Activated CD4-positive, alpha-beta memory T cell treated with anti-CD3 and anti-CD28 coated beads, Interleukin-2, amount 10 ng/mL, durations not matched to agents 7 days and 5 days (primary cell): Measurements from ENCODE around the gene EMP1. TPM values are rescaled to one million over a fixed set of nuclear protein-coding genes. Genes with fewer than 3 reads are reported as not detected.

ENCODE experiments used
- CTCF ChIA-PET: fragments of 350-600 bp; sonication (Branson Sonifier 250); formaldehyde crosslinking; loops from one replicate; lab custom pipeline; 2021; ENCODE audit warnings: antibody characterized with exemption, inconsistent platforms; lab: Charles Lee
- POLR2A ChIA-PET: fragments of 350-600 bp; sonication (Branson Sonifier 250); formaldehyde crosslinking; loops from one replicate; lab custom pipeline; 2021; ENCODE audit warnings: antibody characterized with exemption; lab: Charles Lee
- DNase-seq: peaks from one replicate; pipeline ENCODE4 v3.0.0-alpha.2; 2020
- H3K27ac Mint-ChIP-seq: one replicate; pipeline ENCODE4 v1.8.0; 2021; ENCODE audit warnings: mild to moderate bottlenecking, mixed read lengths
- H3K27me3 Mint-ChIP-seq: one replicate; pipeline ENCODE4 v1.8.0; 2021; ENCODE audit warnings: mixed read lengths
- H3K36me3 Mint-ChIP-seq: one replicate; pipeline ENCODE4 v1.8.0; 2021; ENCODE audit warnings: low read depth, mixed read lengths
- H3K4me1 Mint-ChIP-seq: one replicate; pipeline ENCODE4 v1.8.0; 2021; ENCODE audit warnings: mixed read lengths
- H3K4me3 Mint-ChIP-seq: one replicate; pipeline ENCODE4 v1.8.0; 2021; ENCODE audit warnings: mild to moderate bottlenecking, mixed read lengths
- H3K9me3 Mint-ChIP-seq: one replicate; pipeline ENCODE4 v1.8.0; 2021; ENCODE audit warnings: mixed read lengths
- total RNA-seq, 2 experiments: library from RNA; stranded (reverse); gene quantifications; one replicate each; pipeline ENCODE4 v1.2.3, GENCODE V29; 2021

EMP1 gene
- total RNA-seq, 2 experiments from 2014 or later: 90.4 to 101 TPM

GRCh38 chr12:13163868-13164635 is 32.5 kb upstream of the EMP1 start:
- peaks cover 26% of the 10 kb centered on the region for H3K4me1 Mint-ChIP-seq
- peaks cover 6% of the 10 kb centered on the region for H3K9me3 Mint-ChIP-seq
- ChIA-PET CTCF (interaction anchor here (0.6 to 1.3 kb wide), 3 partner anchors 12 to 71 kb away, joined by 3 to 6 read pairs (median 4); no protein-coding TSS in a partner anchor), POLR2A (interaction anchor here (0.6 to 1.6 kb wide), 4 partner anchors 11 to 48 kb away, joined by 3 to 12 read pairs (median 4); partner anchors contain the start of gene EMP1)
- H3K27ac Mint-ChIP-seq: peak overlapping the region; percentile 10
- H3K27me3 Mint-ChIP-seq: peaks cover 5% of the 10 kb centered on the region
- H3K36me3 Mint-ChIP-seq: no peaks in the 10 kb centered on the region
- no peak overlapping the region for H3K4me3 Mint-ChIP-seq
- DNase-seq: no peak

DNA sequence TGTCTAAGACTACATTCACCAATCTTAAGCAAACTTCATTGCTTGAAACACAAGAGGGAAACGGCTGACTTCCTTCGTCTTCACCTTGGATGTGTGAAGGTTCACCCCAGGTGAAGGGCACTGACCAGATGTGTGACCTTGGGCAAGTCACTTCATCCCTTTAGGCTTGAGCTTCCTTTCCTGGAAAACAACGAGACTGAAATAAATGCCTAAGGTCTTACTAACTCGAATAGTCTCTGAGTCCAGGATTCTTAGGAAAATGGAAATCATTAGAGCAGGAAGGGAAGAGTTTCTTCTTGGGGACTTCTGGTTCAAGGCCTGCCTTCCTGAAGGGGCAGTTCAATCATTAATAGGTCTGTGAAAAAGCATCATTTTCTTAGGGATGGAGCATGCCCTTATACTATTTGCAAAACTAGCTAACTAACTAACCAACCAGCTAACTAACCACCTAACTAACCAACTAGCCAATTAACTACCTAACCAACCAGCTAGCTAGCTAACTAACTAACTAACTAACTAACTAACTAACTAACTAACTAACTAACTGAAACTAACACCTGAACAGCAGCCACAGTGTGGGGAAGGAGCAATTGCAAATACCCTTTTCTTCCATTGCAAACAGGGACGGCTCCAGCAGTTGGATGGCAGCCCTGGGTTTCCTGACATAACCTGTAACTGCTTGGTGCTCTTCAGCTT is 31.5 kb upstream of the EMP1 start:
- ChIA-PET CTCF (interaction anchor here (0.6 to 1.2 kb wide), 4 partner anchors 12 to 327 kb away, joined by 3 read pairs; no protein-coding TSS in a partner anchor), POLR2A (interaction anchor here (0.9 to 1.6 kb wide), 5 partner anchors 14 to 47 kb away, joined by 3 to 14 read pairs (median 5); partner anchors contain the start of gene EMP1)
- no peak overlapping the region for H3K4me3 Mint-ChIP-seq
- no peaks in the 10 kb centered on the region for H3K36me3 Mint-ChIP-seq
- H3K27me3 Mint-ChIP-seq: peaks cover 14% of the 10 kb centered on the region
- peak overlapping the region; percentile 80 for H3K27ac Mint-ChIP-seq
- H3K9me3 Mint-ChIP-seq: peaks cover 6% of the 10 kb centered on the region
- H3K4me1 Mint-ChIP-seq: peaks cover 26% of the 10 kb centered on the region
- no peak for DNase-seq

GRCh38 chr12:13165617-13166041 is 30.9 kb upstream of the EMP1 start:
- ChIA-PET CTCF (interaction anchor here (0.6 to 1.2 kb wide), 4 partner anchors 12 to 327 kb away, joined by 3 read pairs; no protein-coding TSS in a partner anchor), POLR2A (interaction anchor here (0.9 to 1.6 kb wide), 5 partner anchors 14 to 46 kb away, joined by 3 to 14 read pairs (median 5); partner anchors contain the start of gene EMP1)
- H3K27ac Mint-ChIP-seq: peak overlapping the region; percentile 80
- peaks cover 17% of the 10 kb centered on the region for H3K27me3 Mint-ChIP-seq
- H3K36me3 Mint-ChIP-seq: no peaks in the 10 kb centered on the region
- peaks cover 26% of the 10 kb centered on the region for H3K4me1 Mint-ChIP-seq
- H3K9me3 Mint-ChIP-seq: peaks cover 6% of the 10 kb centered on the region
- no peak overlapping the region for H3K4me3 Mint-ChIP-seq
- peak; percentile 87 for DNase-seq

DNA sequence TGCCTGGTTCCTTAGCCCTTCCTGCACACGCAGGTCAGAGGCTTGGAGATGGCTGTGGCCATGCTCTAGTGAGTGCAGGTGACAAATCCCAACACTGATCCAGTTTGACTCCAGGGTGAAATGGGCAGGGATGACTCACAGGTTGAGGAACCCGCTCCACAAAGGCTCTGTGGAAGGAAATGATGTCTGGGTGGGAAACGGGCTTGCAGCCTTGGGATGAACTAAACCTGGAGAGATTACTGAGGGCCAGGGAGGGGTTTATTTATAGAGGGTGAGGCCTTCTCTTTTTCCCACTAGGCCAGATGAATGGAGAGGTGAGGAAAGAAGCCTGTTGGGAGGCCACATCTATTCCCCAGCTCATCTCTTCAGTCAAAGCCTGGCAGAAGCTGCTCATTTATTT is 29.3 kb upstream of the EMP1 start:
- peaks cover 26% of the 10 kb centered on the region for H3K4me1 Mint-ChIP-seq
- no peak overlapping the region for H3K27ac Mint-ChIP-seq
- ChIA-PET POLR2A (interaction anchor here (1.7 kb wide), 1 partner anchor 29 kb away, joined by 5 read pairs; the partner anchor contains the start of gene EMP1), CTCF (interaction anchor here (0.6 kb wide), 1 partner anchor 272 kb away, joined by 4 read pairs; no protein-coding TSS in a partner anchor)
- peaks cover 26% of the 10 kb centered on the region for H3K27me3 Mint-ChIP-seq
- H3K9me3 Mint-ChIP-seq: peaks cover 6% of the 10 kb centered on the region
- no peak overlapping the region for H3K4me3 Mint-ChIP-seq
- DNase-seq: no peak
- H3K36me3 Mint-ChIP-seq: no peaks in the 10 kb centered on the region

- peaks cover 33% of the 10 kb centered on the region for H3K4me1 Mint-ChIP-seq
- H3K27me3 Mint-ChIP-seq: peaks cover 33% of the 10 kb centered on the region
- ChIA-PET POLR2A (interaction anchor here (1.7 kb wide), 1 partner anchor 28 kb away, joined by 5 read pairs; the partner anchor contains the start of gene EMP1), CTCF (no interaction called here)
- no peak overlapping the region for H3K4me3 Mint-ChIP-seq
- no peaks in the 10 kb centered on the region for H3K36me3 Mint-ChIP-seq
- DNase-seq: no peak
- no peak overlapping the region for H3K27ac Mint-ChIP-seq
- peaks cover 6% of the 10 kb centered on the region for H3K9me3 Mint-ChIP-seq
These were observed 28.6 kb upstream of the EMP1 start for GRCh38 chr12:13167906-13168305.

DNA sequence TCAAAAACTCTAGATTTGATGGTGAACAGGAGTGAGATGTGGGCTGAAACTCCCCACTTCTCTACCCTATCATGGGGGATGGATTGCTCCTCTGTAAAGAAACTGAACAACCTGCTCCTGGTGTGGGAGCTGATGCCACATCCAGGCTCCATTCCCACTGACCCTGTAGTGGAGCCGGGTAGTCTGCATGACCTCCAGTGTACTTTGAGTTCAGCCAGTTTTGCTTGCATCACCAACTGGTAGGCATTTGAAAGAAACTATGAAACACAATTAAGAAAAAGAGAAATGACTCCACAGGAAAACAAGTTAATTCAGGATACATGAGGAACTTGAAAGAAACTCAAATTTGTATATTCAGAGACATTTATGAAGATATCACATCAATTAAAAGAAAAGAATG is 27.3 kb upstream of the EMP1 start:
- CTCF ChIA-PET: interaction anchor here (0.6 kb wide), 1 partner anchor 791 kb away, joined by 3 read pairs; no protein-coding TSS in a partner anchor

DNA sequence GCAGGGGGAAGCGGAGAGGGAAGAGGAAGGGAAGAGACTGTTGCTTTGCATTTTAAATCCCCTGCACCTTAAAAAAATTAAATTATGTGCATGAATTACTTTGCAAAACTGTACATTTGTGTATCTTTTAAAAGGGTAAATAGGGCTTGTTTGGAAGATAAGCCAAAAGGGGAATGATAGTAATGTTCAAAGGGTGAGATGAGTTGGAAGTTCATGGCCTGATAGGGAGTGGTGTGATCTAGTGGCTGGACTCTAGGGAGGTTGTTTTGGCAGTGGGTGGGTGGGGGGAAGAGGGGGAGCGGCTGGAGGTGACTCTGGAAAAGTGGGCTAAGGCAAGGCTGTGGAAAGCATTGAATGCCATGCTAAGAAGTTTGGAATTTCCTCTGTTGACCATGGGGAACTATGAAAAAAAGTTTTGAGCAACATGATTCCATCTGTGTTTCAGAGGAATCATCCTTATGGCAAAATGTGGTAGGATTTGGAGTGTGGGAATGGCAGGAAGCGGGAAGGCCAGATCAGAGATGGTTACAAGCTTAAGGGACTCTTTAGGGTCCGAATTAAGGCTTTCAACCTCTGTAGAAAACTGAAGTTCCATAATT is 25.5 kb upstream of the EMP1 start:
- H3K27me3 Mint-ChIP-seq: peaks cover 34% of the 10 kb centered on the region
- no peak overlapping the region for H3K27ac Mint-ChIP-seq
- CTCF ChIA-PET: interaction anchor here (0.6 kb wide), 1 partner anchor 811 kb away, joined by 4 read pairs; no protein-coding TSS in a partner anchor
- DNase-seq: no peak
- H3K4me3 Mint-ChIP-seq: no peak overlapping the region
- peaks cover 6% of the 10 kb centered on the region for H3K9me3 Mint-ChIP-seq
- no peaks in the 10 kb centered on the region for H3K36me3 Mint-ChIP-seq
- POLR2A ChIA-PET: no interaction called here
- H3K4me1 Mint-ChIP-seq: peaks cover 35% of the 10 kb centered on the region

More for the DNA sequence above, 27.3 kb upstream of the EMP1 start:
- Mint-ChIP-seq H3K9me3 (peaks cover 6% of the 10 kb centered on the region), H3K27me3 (peaks cover 34% of the 10 kb centered on the region), H3K36me3 (no peaks in the 10 kb centered on the region), H3K27ac (no peak overlapping the region), H3K4me1 (peaks cover 46% of the 10 kb centered on the region), H3K4me3 (no peak overlapping the region)
- DNase-seq: no peak
- POLR2A ChIA-PET: interaction anchor here (1.1 kb wide), 1 partner anchor 27 kb away, joined by 3 read pairs; no protein-coding TSS in a partner anchor

DNA sequence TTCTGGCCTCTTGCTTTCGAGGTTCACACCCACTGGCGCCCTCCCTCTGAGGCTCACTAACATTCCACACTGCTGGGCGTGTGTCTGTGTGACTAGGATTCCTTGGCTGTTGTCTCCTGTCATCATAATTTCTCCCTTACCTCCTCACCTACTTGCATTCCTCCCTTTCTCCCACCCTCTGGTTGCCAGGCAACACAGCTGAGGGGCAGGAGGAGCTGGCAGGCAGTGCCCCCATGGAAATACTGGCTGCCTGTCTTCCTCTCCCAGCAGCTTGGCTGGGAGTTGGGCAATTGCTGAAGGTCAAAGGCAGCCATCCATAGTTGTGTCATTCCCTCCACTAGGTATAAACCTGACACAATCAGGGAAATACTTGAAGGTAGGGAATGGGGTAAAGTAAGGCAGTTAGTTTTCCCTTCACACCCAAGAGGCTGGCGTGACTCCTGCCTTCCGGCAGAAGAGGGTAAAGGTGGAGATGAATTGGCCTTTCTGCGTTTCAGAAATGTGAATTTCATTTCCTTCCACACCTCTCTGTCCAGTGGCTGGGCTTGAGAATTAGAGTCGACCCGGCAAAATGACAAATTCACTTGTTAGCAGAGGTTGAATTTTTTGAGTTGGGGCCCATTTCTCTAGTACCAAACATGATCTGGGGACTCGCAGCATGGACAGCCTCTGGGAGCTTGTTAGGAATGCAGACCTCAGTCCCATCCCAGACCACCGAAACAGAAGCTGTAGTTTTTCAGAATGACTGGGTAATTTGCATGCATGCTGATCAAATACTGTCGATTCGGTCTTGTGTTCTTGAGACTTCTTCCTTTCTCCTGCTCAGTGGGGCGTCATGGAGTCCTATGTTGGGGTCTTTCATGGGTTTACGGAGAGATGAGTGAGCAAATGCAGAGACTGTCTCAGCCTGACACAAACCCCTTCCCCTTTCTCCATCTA is 24.3 kb upstream of the EMP1 start:
- H3K27me3 Mint-ChIP-seq: peaks cover 43% of the 10 kb centered on the region
- peaks cover 32% of the 10 kb centered on the region for H3K4me1 Mint-ChIP-seq
- no peak for DNase-seq
- peaks cover 4% of the 10 kb centered on the region for H3K36me3 Mint-ChIP-seq
- no peak overlapping the region for H3K27ac Mint-ChIP-seq
- peaks cover 6% of the 10 kb centered on the region for H3K9me3 Mint-ChIP-seq
- POLR2A ChIA-PET: no interaction called here
- H3K4me3 Mint-ChIP-seq: no peak overlapping the region
- CTCF ChIA-PET: interaction anchor here (1.1 to 1.4 kb wide), 2 partner anchors 11 to 40 kb away, joined by 3 to 4 read pairs; no protein-coding TSS in a partner anchor

DNA sequence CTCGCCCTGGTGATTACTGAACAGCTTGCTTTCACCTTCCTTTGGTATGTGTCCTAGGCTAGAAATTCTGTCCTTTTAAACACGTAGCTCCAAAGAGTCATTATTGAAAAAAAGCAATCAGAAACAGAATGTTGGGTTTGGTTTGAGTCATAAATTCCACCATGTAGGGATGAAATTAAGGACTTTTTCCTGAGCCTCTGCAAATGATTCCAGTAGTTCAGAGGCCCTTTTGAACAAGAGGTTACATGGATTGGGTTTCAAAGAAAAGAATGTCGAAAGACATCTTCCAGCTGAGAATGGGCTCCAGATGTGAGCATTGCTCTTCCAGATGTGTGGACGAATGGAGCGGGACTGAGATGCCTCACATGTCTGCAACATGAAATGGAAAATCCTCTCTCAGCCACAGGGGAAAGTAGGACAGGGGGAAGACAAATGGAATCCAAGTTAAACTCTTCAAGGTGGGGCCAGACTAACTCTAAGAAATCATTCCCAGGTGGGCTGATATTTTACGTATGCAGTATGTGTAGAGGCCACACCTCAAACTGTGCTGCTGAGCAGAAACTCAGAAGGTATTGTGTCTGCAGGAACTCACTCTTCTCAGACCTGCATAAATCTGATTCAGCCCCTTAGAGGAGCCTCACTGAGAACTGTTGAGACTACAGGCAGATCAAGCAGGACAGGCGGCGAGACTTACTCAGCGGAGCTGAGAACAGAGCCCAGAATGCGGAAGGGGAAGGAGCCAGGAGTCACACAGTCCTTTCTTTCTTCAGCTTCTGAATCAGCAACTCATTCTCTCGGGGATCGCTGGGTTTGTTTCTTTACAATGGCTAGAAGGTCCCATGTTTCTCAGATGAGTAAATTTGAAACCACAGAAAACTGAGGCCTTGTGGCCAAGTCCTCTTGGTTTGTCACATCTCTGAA is 23.3 kb upstream of the EMP1 start:
- CTCF ChIA-PET: interaction anchor here (1.1 to 1.4 kb wide), 2 partner anchors 12 to 39 kb away, joined by 3 to 4 read pairs; no protein-coding TSS in a partner anchor
- DNase-seq: peak; percentile 59
- H3K27ac Mint-ChIP-seq: peak overlapping the region; percentile 21
- H3K36me3 Mint-ChIP-seq: peaks cover 4% of the 10 kb centered on the region
- POLR2A ChIA-PET: interaction anchor here (1.6 kb wide), 1 partner anchor 23 kb away, joined by 7 read pairs; the partner anchor contains the start of gene EMP1
- H3K9me3 Mint-ChIP-seq: no peaks in the 10 kb centered on the region
- H3K4me1 Mint-ChIP-seq: peaks cover 39% of the 10 kb centered on the region
- H3K27me3 Mint-ChIP-seq: peaks cover 54% of the 10 kb centered on the region
- no peak overlapping the region for H3K4me3 Mint-ChIP-seq

- Mint-ChIP-seq H3K4me1 (peaks cover 59% of the 10 kb centered on the region), H3K27ac (no peak overlapping the region), H3K9me3 (no peaks in the 10 kb centered on the region), H3K36me3 (peaks cover 4% of the 10 kb centered on the region), H3K27me3 (peaks cover 43% of the 10 kb centered on the region), H3K4me3 (no peak overlapping the region)
- ChIA-PET CTCF (no interaction called here), POLR2A (no interaction called here)
- no peak for DNase-seq
These were observed 21.0 kb upstream of the EMP1 start for GRCh38 chr12:13175499-13175898.

- no peak for DNase-seq
- no peaks in the 10 kb centered on the region for H3K9me3 Mint-ChIP-seq
- ChIA-PET CTCF (no interaction called here), POLR2A (no interaction called here)
- no peak overlapping the region for H3K4me3 Mint-ChIP-seq
- peaks cover 38% of the 10 kb centered on the region for H3K27me3 Mint-ChIP-seq
- H3K27ac Mint-ChIP-seq: no peak overlapping the region
- peaks cover 4% of the 10 kb centered on the region for H3K36me3 Mint-ChIP-seq
- H3K4me1 Mint-ChIP-seq: peaks cover 65% of the 10 kb centered on the region
These were observed 20.3 kb upstream of the EMP1 start for GRCh38 chr12:13176256-13176655.
